ENCODE measurements around the gene LRRC75A.
"Not testable (repeated sequence)": the region's sequence is repeated elsewhere in the genome, so short reads cannot be mapped to it uniquely, and the experiment has no call there.

The LRRC75A gene

GRCh38 chr17:16428098-16428882 is 63.7 kb downstream of the LRRC75A start:
- DNase-seq: peak; percentile 30

- no peak for DNase-seq
These were observed 65.0 kb downstream of the LRRC75A start for GRCh38 chr17:16427020-16427419.

- DNase-seq: no peak
These were observed 66.0 kb downstream of the LRRC75A start for GRCh38 chr17:16425698-16426659.

GRCh38 chr17:16425202-16425601 is 66.8 kb downstream of the LRRC75A start:
- DNase-seq: no peak

GRCh38 chr17:16423226-16423872 is 68.6 kb downstream of the LRRC75A start:
- DNase-seq: no peak

GRCh38 chr17:16422416-16422815 is 69.6 kb downstream of the LRRC75A start:
- no peak for DNase-seq

- no peak for DNase-seq
These were observed 72.1 kb downstream of the LRRC75A start for GRCh38 chr17:16419929-16420271.

- no peak for DNase-seq
These were observed 72.7 kb downstream of the LRRC75A start for GRCh38 chr17:16419074-16419928.

GRCh38 chr17:16418685-16419068 is 73.3 kb downstream of the LRRC75A start:
- DNase-seq: no peak

GRCh38 chr17:16417896-16418684 is 73.9 kb downstream of the LRRC75A start:
- no peak for DNase-seq

GRCh38 chr17:16417399-16417798 is 74.6 kb downstream of the LRRC75A start:
- no peak for DNase-seq

GRCh38 chr17:16415031-16415924 is 76.7 kb downstream of the LRRC75A start, which contains the start of gene TRPV2:
Gene TRPV2 (plus strand): TSS chr17:16415571. CDS start chr17:16417669, 2,098 bp downstream.
- peak; percentile 52 for DNase-seq

- DNase-seq: no peak
These were observed 83.9 kb downstream of the LRRC75A start for GRCh38 chr17:16407911-16408588.

- DNase-seq: no peak
These were observed 85.0 kb downstream of the LRRC75A start for GRCh38 chr17:16406742-16407674.

- DNase-seq: not testable (repeated sequence)
These were observed 88.1 kb downstream of the LRRC75A start for GRCh38 chr17:16403847-16404246.

- DNase-seq: no peak
These were observed 93.4 kb downstream of the LRRC75A start for GRCh38 chr17:16398270-16399267.

- not testable (repeated sequence) for DNase-seq
These were observed 95.3 kb downstream of the LRRC75A start for GRCh38 chr17:16396693-16397092.
